Hepatocyte (in vitro differentiated cells): ENCODE measurements around the gene RNASEH2A.
"Not testable (repeated sequence)": the region's sequence is repeated elsewhere in the genome, so short reads cannot be mapped to it uniquely, and the experiment has no call there.

Experiments used
- CTCF ChIP-seq: fragments of 200-600 bp; sonication (generic); IDR thresholded peaks from 2 replicates; pipeline ENCODE4 v1.5.1; 2016; ENCODE audit warnings: antibody characterized with exemption, mild to moderate bottlenecking; ENCODE audit not compliant: poor library complexity
- EZH2 ChIP-seq: fragments of 200-600 bp; sonication (generic); IDR thresholded peaks from 2 replicates; pipeline ENCODE4 v1.6.1; 2016; ENCODE audit warnings: antibody characterized with exemption, mild to moderate bottlenecking, borderline replicate concordance
- EZH2phosphoT487 ChIP-seq: fragments of 200-600 bp; sonication (generic); IDR thresholded peaks from one replicate; pipeline ENCODE4 v1.6.1; 2018; ENCODE audit warnings: antibody characterized with exemption, mild to moderate bottlenecking, low read depth, moderate library complexity; ENCODE audit not compliant: unreplicated experiment, severe bottlenecking

- not testable (repeated sequence) for TF ChIP-seq CTCF, EZH2, EZH2phosphoT487
Measured at GRCh38 chr19:12846613-12847012, 40.2 kb downstream of the RNASEH2A start.
